ENCODE data around the gene RAB15.

- TF ChIP-seq POLR2A (IDR thresholded peaks at IDR 0.05): no peak
- TF ChIP-seq POLR2AphosphoS5 (IDR thresholded peaks at IDR 0.05): no peak
- TF ChIP-seq CTCF (IDR thresholded peaks at IDR 0.05): no peak
Measured at GRCh38 chr14:64973826-64974225, 1.7 kb upstream of the RAB15 start.

Data from breast epithelium (tissue), 3 donors.